Thyroid gland (tissue), 4 donors: ENCODE results near the gene C8G. TPM values are rescaled to one million over a fixed set of nuclear protein-coding genes. Genes with fewer than 3 reads are reported as not detected.

Experiments used
- DNase-seq, 2 donors: peaks; one replicate each; pipeline ENCODE4 v3.0.0-alpha.2; 2019
- H3K27ac ChIP-seq, 3 donors: fragments of 200-600 bp; sonication (generic); 1 replicate in 2 of 3; 2 replicates in 1 of 3; pipeline ENCODE4 v1.5.1; 2016 to 2019; ENCODE audit warnings: mild to moderate bottlenecking in 1 of 3, moderate library complexity in 1 of 3
- H3K27me3 ChIP-seq: fragments of 200-600 bp; sonication (generic); one replicate; pipeline ENCODE4 v1.5.1; 2019
- H3K36me3 ChIP-seq, 2 donors: fragments of 200-600 bp; sonication (generic); one replicate each; pipeline ENCODE4 v1.5.1; 2016 to 2019
- H3K4me1 ChIP-seq, 2 donors: fragments of 200-600 bp; sonication (generic); one replicate each; pipeline ENCODE4 v1.5.1; 2017 to 2019
- H3K4me3 ChIP-seq, 3 donors: fragments of 200-600 bp; sonication (generic); replicated peaks in 1 of 3; 1 replicate in 2 of 3; 2 replicates in 1 of 3; pipeline ENCODE4 v1.5.1; 2016; ENCODE audit warnings: mild to moderate bottlenecking in 1 of 3
- H3K9me3 ChIP-seq: fragments of 200-600 bp; sonication (generic); one replicate; pipeline ENCODE4 v1.5.1; 2017
- CTCF ChIP-seq, 6 experiments: fragments of 200-600 bp in 3 of 6; fragments of 450-650 bp in 3 of 6; sonication (generic) in 3 of 6; IDR thresholded peaks; one replicate each; pipeline ENCODE4 v1.5.1; 2016 to 2019; ENCODE audit warnings: antibody characterized with exemption in 6 of 6, mild to moderate bottlenecking in 2 of 6, inconsistent platforms in 1 of 6, moderate library complexity in 1 of 6
- POLR2A ChIP-seq, 2 donors: fragments of 450-650 bp; IDR thresholded peaks; one replicate each; pipeline ENCODE4 v1.6.1; 2017; ENCODE audit warnings: antibody characterized with exemption in 2 of 2, mild to moderate bottlenecking in 2 of 2, moderate library complexity in 1 of 2
- WGBS, 2 donors: methylation state at CpG; one replicate each; pipeline ENCODE4 v1.1.5; 2017; 5-methylcytosine and 5-hydroxymethylcytosine counted together
- intact Hi-C: fragments of 100-400 bp; cut with DNase I; formaldehyde crosslinking; loops from one replicate; pipeline ENCODE4 v1.15.1; 2023
- total RNA-seq, 4 donors: library from RNA; depleted of rRNA; stranded (reverse); fragments of >200 nt; gene quantifications; one replicate each; pipeline ENCODE4 v1.2.3, GENCODE V29; 2016

The C8G gene
- total RNA-seq, 4 donors from 2014 or later: 1.8 TPM; not detected in 3

DNA sequence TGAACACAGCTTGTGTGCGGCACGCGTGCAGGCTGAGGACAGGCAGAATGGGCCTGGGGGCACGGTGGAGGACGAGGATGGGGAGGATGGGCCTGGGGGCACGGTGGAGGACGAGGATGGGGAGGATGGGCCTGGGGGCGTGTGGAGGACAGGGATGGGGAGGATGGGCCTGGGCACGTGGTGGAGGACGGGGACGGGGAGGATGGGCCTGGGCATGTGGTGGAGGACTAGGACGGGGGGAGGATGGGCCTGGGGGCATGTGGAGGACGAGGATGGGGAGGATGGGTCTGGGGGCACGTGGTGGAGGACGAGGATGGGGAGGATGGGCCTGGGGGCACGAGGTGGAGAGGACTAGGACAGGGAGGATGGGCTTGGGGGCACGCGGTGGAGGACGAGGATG is 22.5 kb upstream of the C8G start:
- TF ChIP-seq POLR2A (IDR thresholded peaks at IDR 0.05) (no peak), CTCF (IDR thresholded peaks at IDR 0.05) (no peak)
- DNase-seq: no peak
- Histone ChIP-seq H3K27ac (no peak overlapping the region), H3K27me3 (no peaks in the 10 kb centered on the region), H3K9me3 (no peaks in the 10 kb centered on the region), H3K36me3 (peaks cover 35 to 36% of the 10 kb centered on the region in 2 donors), H3K4me1 (no peaks in the 10 kb centered on the region), H3K4me3 (no peak overlapping the region)
- WGBS, 2 donors: 92 to 95% methylated on average over 19 of the region's 19 CpGs
- intact Hi-C loops: no loop called here

- WGBS, 2 donors: 96 to 99% methylated on average over 18 to 19 of the region's 19 CpGs
- Histone ChIP-seq H3K4me1 (no peaks in the 10 kb centered on the region), H3K27me3 (no peaks in the 10 kb centered on the region), H3K9me3 (no peaks in the 10 kb centered on the region), H3K27ac (no peak overlapping the region), H3K4me3 (no peak overlapping the region), H3K36me3 (peaks cover 33 to 36% of the 10 kb centered on the region in 2 donors)
- TF ChIP-seq POLR2A (IDR thresholded peaks at IDR 0.05) (no peak), CTCF (IDR thresholded peaks at IDR 0.05) (no peak)
- DNase-seq: no peak
- intact Hi-C loops: no loop called here
Observed at GRCh38 chr9:136923881-136924280, 21.2 kb upstream of the C8G start.

GRCh38 chr9:136925414-136926153 is 19.5 kb upstream of the C8G start:
- Histone ChIP-seq H3K4me1 (no peaks in the 10 kb centered on the region), H3K27me3 (no peaks in the 10 kb centered on the region), H3K9me3 (no peaks in the 10 kb centered on the region), H3K36me3 (peaks cover 23 to 27% of the 10 kb centered on the region in 2 donors), H3K4me3 (no peak overlapping the region), H3K27ac (no peak overlapping the region)
- no peak for TF ChIP-seq CTCF (IDR thresholded peaks at IDR 0.05)
- TF ChIP-seq POLR2A (IDR thresholded peaks at IDR 0.05): no peak
- no peak for DNase-seq
- 77 to 81% methylated on average over 16 to 29 of the region's 33 CpGs for WGBS, 2 donors
- intact Hi-C loops: no loop called here

- no peak overlapping the region for H3K4me3 ChIP-seq
- H3K4me1 ChIP-seq: no peaks in the 10 kb centered on the region
- H3K27me3 ChIP-seq: no peaks in the 10 kb centered on the region
- no peak for DNase-seq
- WGBS, 2 donors: 92 to 96% methylated on average over 5 to 7 of the region's 9 CpGs
- H3K36me3 ChIP-seq: peaks cover 17 to 22% of the 10 kb centered on the region in 2 donors
- TF ChIP-seq CTCF (IDR thresholded peaks at IDR 0.05) (no peak), POLR2A (IDR thresholded peaks at IDR 0.05) (no peak)
- no peaks in the 10 kb centered on the region for H3K9me3 ChIP-seq
- H3K27ac ChIP-seq: no peak overlapping the region
- intact Hi-C loops: no loop called here
Observed at GRCh38 chr9:136926154-136926704, 18.8 kb upstream of the C8G start.

GRCh38 chr9:136926749-136927148 is 18.3 kb upstream of the C8G start:
- Histone ChIP-seq H3K4me3 (no peak overlapping the region), H3K9me3 (no peaks in the 10 kb centered on the region), H3K27me3 (no peaks in the 10 kb centered on the region), H3K4me1 (no peaks in the 10 kb centered on the region), H3K36me3 (peaks cover 11 to 21% of the 10 kb centered on the region in 2 donors), H3K27ac (no peak overlapping the region)
- 96 to 97% methylated on average over 11 to 13 of the region's 13 CpGs for WGBS, 2 donors
- intact Hi-C loops: no loop called here
- DNase-seq: no peak
- TF ChIP-seq CTCF (IDR thresholded peaks at IDR 0.05): no peak
- no peak for TF ChIP-seq POLR2A (IDR thresholded peaks at IDR 0.05)
